ENCODE data around the gene GYS2.

Gene GYS2

GRCh38 chr12:21545557-21545956 is 59.1 kb downstream of the GYS2 start:
- peaks cover 2% of the 10 kb centered on the region for H3K27me3 ChIP-seq (ENCODE audit: insufficient read depth, poor library complexity, severe bottlenecking)
- no peak overlapping the region for H3K4me3 ChIP-seq (replicated peaks; ENCODE audit: insufficient read depth, low read length)
- no peak for TF ChIP-seq CTCF (IDR thresholded peaks at IDR 0.05; ENCODE audit: insufficient read depth, low read length)
- no peak for TF ChIP-seq GABPA (IDR thresholded peaks at IDR 0.05; ENCODE audit: low read depth)
- no peak for TF ChIP-seq POLR2AphosphoS5 (IDR thresholded peaks at IDR 0.05; ENCODE audit: low read depth)
- TF ChIP-seq SPI1 (IDR thresholded peaks at IDR 0.05; ENCODE audit: borderline replicate concordance, low read depth): no peak
- no peak for TF ChIP-seq REST (IDR thresholded peaks at IDR 0.05; ENCODE audit: insufficient replicate concordance, low read depth)
- DNase-seq (ENCODE audit: low read depth in 1 of 2, low spot score in 1 of 2): no peak
- no peak overlapping the region for H3K27ac ChIP-seq (replicated peaks)

- no peak for DNase-seq (ENCODE audit: low read depth in 1 of 2, low spot score in 1 of 2)
Measured at GRCh38 chr12:21543151-21543550, 61.5 kb downstream of the GYS2 start.

GRCh38 chr12:21542403-21542802 is 62.2 kb downstream of the GYS2 start:
- TF ChIP-seq CTCF (IDR thresholded peaks at IDR 0.05; ENCODE audit: insufficient read depth, low read length): no peak
- TF ChIP-seq POLR2AphosphoS5 (IDR thresholded peaks at IDR 0.05; ENCODE audit: low read depth): no peak
- TF ChIP-seq GABPA (IDR thresholded peaks at IDR 0.05; ENCODE audit: low read depth): no peak
- TF ChIP-seq SPI1 (IDR thresholded peaks at IDR 0.05; ENCODE audit: borderline replicate concordance, low read depth): no peak
- TF ChIP-seq REST (IDR thresholded peaks at IDR 0.05; ENCODE audit: insufficient replicate concordance, low read depth): no peak
- Histone ChIP-seq H3K4me3 (replicated peaks; ENCODE audit: insufficient read depth, low read length) (no peak overlapping the region), H3K27ac (replicated peaks) (no peak overlapping the region), H3K27me3 (ENCODE audit: insufficient read depth, poor library complexity, severe bottlenecking) (peaks cover 2% of the 10 kb centered on the region)
- DNase-seq (ENCODE audit: low read depth in 1 of 2, low spot score in 1 of 2): no peak

More at GRCh38 chr12:21543151-21543550, 61.5 kb downstream of the GYS2 start:
- TF ChIP-seq CTCF (IDR thresholded peaks at IDR 0.05; ENCODE audit: insufficient read depth, low read length): no peak
- no peak for TF ChIP-seq GABPA (IDR thresholded peaks at IDR 0.05; ENCODE audit: low read depth)
- TF ChIP-seq POLR2AphosphoS5 (IDR thresholded peaks at IDR 0.05; ENCODE audit: low read depth): no peak
- no peak for TF ChIP-seq REST (IDR thresholded peaks at IDR 0.05; ENCODE audit: insufficient replicate concordance, low read depth)
- no peak for TF ChIP-seq SPI1 (IDR thresholded peaks at IDR 0.05; ENCODE audit: borderline replicate concordance, low read depth)
- H3K27ac ChIP-seq (replicated peaks): no peak overlapping the region
- H3K27me3 ChIP-seq (ENCODE audit: insufficient read depth, poor library complexity, severe bottlenecking): peaks cover 2% of the 10 kb centered on the region
- H3K4me3 ChIP-seq (replicated peaks; ENCODE audit: insufficient read depth, low read length): no peak overlapping the region

Measured in HL-60 (cell line).